ENCODE data around the gene HECW1. TPM values are rescaled to one million over a fixed set of nuclear protein-coding genes. Genes with fewer than 3 reads are reported as not detected.

Gene HECW1
- total RNA-seq, 1 donor from 2014 or later = 0.11 TPM

DNA sequence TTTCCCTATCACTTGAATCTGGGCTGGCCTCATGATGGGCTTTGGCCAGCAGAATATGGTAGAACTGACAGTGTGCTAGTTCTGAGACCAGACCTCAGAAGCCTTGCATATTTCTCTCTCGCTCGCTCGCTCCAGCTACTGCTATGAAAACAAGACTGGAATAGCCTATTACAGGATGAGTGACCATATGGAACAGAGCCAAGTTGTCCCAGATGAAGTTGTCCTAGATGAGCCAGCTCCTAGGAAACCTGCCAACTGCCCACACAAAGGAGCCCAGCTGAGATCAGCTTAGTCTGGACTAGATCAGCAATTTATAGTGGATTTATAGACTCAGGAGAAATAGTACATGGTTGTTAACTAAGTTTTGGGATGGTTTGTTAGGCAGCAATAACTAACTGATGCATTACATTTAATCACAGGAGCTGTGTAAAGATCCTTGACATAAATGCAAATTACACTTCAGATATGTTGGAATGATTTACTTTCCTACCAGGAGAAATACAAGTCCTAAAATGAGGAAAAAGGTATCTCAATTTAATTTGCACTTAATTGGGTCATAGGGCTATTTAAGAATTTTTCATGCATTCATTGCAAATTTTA, 6.8 kb upstream of the HECW1 start:
- H3K4me1 ChIP-seq = peaks cover 6% of the 10 kb centered on the region

DNA sequence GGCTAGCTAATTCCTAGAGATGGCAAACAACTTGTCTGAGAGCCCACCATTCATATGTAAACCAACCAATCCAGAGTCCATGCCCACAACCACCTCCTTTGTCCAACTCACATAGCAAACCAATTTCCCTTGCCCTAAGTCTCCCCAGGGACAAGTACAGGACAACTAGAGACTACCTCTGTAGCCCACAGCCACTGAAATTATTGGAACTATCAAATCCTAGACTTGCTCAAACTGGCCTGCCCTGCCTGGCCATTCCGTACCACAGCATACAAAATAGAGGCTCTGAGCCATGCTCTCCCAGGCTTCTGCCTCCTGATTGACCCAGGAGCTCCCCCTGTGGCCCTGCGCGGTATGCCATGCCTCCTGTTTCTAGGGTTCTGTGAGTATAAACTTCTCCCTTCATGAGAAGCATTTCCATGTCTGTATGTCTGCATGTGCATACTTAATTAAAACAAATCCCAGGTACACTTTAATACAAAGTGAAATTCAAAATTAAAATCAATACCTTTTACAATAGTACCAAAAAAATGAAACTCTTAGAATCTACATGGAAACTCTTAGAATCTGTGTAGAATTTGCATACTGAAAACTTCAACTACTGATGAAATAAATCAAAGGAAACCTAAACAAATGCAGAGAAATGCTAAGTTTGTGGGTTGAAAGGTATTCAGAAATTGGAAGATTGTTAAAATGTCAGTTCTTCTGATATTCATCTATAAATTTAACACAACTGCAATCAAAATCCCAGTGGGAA, 4.0 kb upstream of the HECW1 start:
- Histone ChIP-seq H3K4me2 (no peak overlapping the region), H3K9ac (no peak overlapping the region), H3K27ac (no peak overlapping the region), H3F3A (ENCODE audit: low read depth) (peaks cover 22% of the 10 kb centered on the region), H4K20me1 (ENCODE audit: low read depth) (no peaks in the 10 kb centered on the region), H3K27me3 (peaks cover 28% of the 10 kb centered on the region), H2AFZ (replicated peaks) (peak overlapping the region; percentile 77), H3K79me2 (ENCODE audit: low read depth) (no peaks in the 10 kb centered on the region), H3K9me3 (ENCODE audit: low read depth) (no peaks in the 10 kb centered on the region), H3K4me3 (no peak overlapping the region), H3K36me3 (no peaks in the 10 kb centered on the region), H3K4me1 (peaks cover 6% of the 10 kb centered on the region)
- Mint-ChIP-seq H3K4me3 (peak overlapping the region; percentile 58), H3K27me3 (ENCODE audit: insufficient read depth, low read depth) (peaks cover 5% of the 10 kb centered on the region), H3K36me3 (no peaks in the 10 kb centered on the region), H3K9me3 (peaks cover 3% of the 10 kb centered on the region), H3K4me1 (peaks cover 17% of the 10 kb centered on the region), H3K27ac (no peak overlapping the region)
- peak; percentile 85 for DNase-seq (ENCODE audit: low spot score)
- TF ChIP-seq EZH2 (IDR thresholded peaks at IDR 0.05) = peak; percentile 38
- TF ChIP-seq EZH2phosphoT487 (IDR thresholded peaks at IDR 0.05) = no peak
- TF ChIP-seq, protein P1, sequence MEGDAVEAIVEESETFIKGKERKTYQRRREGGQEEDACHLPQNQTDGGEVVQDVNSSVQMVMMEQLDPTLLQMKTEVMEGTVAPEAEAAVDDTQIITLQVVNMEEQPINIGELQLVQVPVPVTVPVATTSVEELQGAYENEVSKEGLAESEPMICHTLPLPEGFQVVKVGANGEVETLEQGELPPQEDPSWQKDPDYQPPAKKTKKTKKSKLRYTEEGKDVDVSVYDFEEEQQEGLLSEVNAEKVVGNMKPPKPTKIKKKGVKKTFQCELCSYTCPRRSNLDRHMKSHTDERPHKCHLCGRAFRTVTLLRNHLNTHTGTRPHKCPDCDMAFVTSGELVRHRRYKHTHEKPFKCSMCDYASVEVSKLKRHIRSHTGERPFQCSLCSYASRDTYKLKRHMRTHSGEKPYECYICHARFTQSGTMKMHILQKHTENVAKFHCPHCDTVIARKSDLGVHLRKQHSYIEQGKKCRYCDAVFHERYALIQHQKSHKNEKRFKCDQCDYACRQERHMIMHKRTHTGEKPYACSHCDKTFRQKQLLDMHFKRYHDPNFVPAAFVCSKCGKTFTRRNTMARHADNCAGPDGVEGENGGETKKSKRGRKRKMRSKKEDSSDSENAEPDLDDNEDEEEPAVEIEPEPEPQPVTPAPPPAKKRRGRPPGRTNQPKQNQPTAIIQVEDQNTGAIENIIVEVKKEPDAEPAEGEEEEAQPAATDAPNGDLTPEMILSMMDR (IDR thresholded peaks at IDR 0.05) = peak; percentile 97

More for the DNA sequence above, 6.8 kb upstream of the HECW1 start:
- Histone ChIP-seq H3F3A (ENCODE audit: low read depth) (no peaks in the 10 kb centered on the region), H3K4me2 (no peak overlapping the region), H3K27ac (no peak overlapping the region), H3K9me3 (ENCODE audit: low read depth) (no peaks in the 10 kb centered on the region), H3K4me3 (no peak overlapping the region), H3K79me2 (ENCODE audit: low read depth) (no peaks in the 10 kb centered on the region), H3K36me3 (no peaks in the 10 kb centered on the region), H2AFZ (replicated peaks) (no peak overlapping the region), H3K27me3 (peaks cover under 1% of the 10 kb centered on the region), H4K20me1 (ENCODE audit: low read depth) (no peaks in the 10 kb centered on the region), H3K9ac (no peak overlapping the region)
- Mint-ChIP-seq H3K9me3 (peaks cover 3% of the 10 kb centered on the region), H3K36me3 (no peaks in the 10 kb centered on the region), H3K27ac (no peak overlapping the region), H3K4me3 (no peak overlapping the region), H3K4me1 (peaks cover 5% of the 10 kb centered on the region), H3K27me3 (ENCODE audit: insufficient read depth, low read depth) (no peaks in the 10 kb centered on the region)
- TF ChIP-seq, protein P1 (IDR thresholded peaks at IDR 0.05) = no peak
- TF ChIP-seq EZH2phosphoT487 (IDR thresholded peaks at IDR 0.05) = no peak
- no peak for TF ChIP-seq EZH2 (IDR thresholded peaks at IDR 0.05)
- no peak for DNase-seq (ENCODE audit: low spot score)

DNA sequence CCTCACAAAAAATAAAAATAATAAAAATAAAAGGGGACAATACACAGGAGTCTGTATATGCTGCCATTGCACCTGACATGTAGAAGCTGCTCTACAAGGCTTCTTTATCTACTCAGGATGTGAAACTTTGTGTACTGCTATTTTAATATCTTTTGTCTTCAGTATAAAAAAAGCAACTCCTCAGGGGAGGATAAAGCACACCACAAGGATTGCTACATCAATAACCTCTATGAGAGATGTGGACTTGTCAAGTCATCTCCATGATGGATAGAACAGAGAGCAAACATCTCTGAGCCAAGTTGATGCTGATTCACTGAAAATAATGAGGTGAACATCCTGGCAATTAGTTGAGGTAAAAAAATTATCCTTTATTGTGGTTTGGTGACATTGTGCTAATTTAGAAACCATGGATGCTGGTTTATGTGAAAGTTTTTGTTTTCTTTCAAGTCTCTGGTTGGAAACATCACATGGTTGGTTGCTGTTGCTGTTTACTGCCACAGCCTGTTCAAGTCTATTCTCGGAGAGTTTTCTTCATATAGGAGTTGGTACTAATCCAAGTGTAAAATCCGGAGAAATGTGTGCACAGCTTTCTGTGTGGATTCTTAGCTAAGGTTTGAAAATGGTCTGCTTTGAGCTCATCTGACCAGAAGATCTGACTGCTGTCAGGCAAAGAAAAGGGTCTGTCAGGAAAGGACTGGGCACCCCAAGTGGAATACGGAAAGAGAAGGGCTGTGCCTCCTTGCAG, 1.5 kb upstream of the HECW1 start:
- no peaks in the 10 kb centered on the region for H3K9me3 ChIP-seq (ENCODE audit: low read depth)
- no peaks in the 10 kb centered on the region for H3K36me3 Mint-ChIP-seq
- H3K27me3 ChIP-seq = peaks cover 49% of the 10 kb centered on the region
- no peaks in the 10 kb centered on the region for H3K9me3 Mint-ChIP-seq
- peaks cover 8% of the 10 kb centered on the region for H3K27me3 Mint-ChIP-seq (ENCODE audit: insufficient read depth, low read depth)
- DNase-seq (ENCODE audit: low spot score) = no peak
- no peak overlapping the region for H3K4me3 ChIP-seq
- H3K9ac ChIP-seq = no peak overlapping the region
- H3K27ac ChIP-seq = no peak overlapping the region
- peaks cover 29% of the 10 kb centered on the region for H3K4me1 Mint-ChIP-seq
- H3K79me2 ChIP-seq (ENCODE audit: low read depth) = no peaks in the 10 kb centered on the region
- H2AFZ ChIP-seq (replicated peaks) = no peak overlapping the region
- peaks cover 22% of the 10 kb centered on the region for H3F3A ChIP-seq (ENCODE audit: low read depth)
- H3K4me2 ChIP-seq = no peak overlapping the region
- H3K36me3 ChIP-seq = no peaks in the 10 kb centered on the region
- no peaks in the 10 kb centered on the region for H4K20me1 ChIP-seq (ENCODE audit: low read depth)
- H3K4me1 ChIP-seq = peaks cover 17% of the 10 kb centered on the region
- peak overlapping the region; percentile 87 for H3K4me3 Mint-ChIP-seq
- no peak overlapping the region for H3K27ac Mint-ChIP-seq
- TF ChIP-seq EZH2phosphoT487 (IDR thresholded peaks at IDR 0.05) (no peak), EZH2 (IDR thresholded peaks at IDR 0.05) (no peak)
- TF ChIP-seq, protein P1 (IDR thresholded peaks at IDR 0.05) = no peak

Data from neural progenitor cell (in vitro differentiated cells).